Measurements from ENCODE around the gene PTPA.

DNA sequence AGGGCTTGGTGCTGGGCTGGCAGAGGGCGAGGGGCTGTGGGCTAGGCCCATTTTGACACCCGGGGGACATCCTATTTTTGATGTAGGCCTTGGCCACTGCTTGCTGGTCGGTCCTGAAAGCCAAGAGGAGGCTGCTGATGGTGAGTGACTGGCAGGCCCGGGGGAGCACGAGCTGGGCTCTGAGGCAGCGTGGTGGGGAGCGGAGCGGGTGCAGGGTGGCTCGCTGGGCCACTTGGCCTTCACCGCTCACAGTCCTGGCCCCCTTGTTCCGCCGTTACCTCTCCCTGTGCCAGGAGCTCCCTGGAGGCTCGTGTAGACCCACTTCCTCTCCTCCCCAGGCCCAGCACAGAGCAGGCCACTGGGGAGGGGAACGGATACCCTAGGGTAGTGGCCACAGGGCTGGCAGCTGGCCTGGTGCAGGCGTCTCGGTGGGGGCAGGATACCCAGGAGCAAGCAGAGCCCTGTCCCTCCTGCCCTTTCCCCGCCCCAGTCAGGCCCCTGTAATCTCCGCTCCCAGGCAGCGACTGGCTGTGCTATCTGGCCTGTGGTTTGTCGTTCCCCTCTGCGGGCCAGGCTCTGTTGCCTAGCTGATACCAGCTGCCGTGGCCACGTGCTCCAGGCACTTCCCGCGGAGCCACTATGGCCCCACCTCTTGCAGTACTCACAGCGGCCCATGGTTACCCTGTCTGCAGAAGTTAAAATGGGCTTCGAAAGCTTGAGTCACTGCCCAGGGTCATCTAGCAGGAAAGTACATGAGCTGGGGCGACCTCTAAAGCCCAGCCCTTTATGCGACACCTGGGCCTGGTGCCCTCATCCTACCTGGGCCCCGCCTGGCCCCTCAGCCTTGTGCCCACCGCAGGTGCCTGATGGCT, 42.0 kb upstream of the PTPA start:
- TF ChIP-seq, protein P1, sequence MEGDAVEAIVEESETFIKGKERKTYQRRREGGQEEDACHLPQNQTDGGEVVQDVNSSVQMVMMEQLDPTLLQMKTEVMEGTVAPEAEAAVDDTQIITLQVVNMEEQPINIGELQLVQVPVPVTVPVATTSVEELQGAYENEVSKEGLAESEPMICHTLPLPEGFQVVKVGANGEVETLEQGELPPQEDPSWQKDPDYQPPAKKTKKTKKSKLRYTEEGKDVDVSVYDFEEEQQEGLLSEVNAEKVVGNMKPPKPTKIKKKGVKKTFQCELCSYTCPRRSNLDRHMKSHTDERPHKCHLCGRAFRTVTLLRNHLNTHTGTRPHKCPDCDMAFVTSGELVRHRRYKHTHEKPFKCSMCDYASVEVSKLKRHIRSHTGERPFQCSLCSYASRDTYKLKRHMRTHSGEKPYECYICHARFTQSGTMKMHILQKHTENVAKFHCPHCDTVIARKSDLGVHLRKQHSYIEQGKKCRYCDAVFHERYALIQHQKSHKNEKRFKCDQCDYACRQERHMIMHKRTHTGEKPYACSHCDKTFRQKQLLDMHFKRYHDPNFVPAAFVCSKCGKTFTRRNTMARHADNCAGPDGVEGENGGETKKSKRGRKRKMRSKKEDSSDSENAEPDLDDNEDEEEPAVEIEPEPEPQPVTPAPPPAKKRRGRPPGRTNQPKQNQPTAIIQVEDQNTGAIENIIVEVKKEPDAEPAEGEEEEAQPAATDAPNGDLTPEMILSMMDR (IDR thresholded peaks at IDR 0.05 in 8 of 11, conservative IDR thresholded peaks at IDR 0.05 in 3 of 11) = peak in 6 of 11 experiments; percentile 6 to 45 (median 32)
- TF ChIP-seq POLR2A (IDR thresholded peaks at IDR 0.05) = peak in 1 of 3 donors; percentile 4

Data from spleen (tissue), 7 donors.